Measurements from ENCODE around the gene DNMT3A. TPM values are rescaled to one million over a fixed set of nuclear protein-coding genes. Genes with fewer than 3 reads are reported as not detected.

The DNMT3A gene
- total RNA-seq, 1 donor from 2014 or later: 25.3 TPM

DNA sequence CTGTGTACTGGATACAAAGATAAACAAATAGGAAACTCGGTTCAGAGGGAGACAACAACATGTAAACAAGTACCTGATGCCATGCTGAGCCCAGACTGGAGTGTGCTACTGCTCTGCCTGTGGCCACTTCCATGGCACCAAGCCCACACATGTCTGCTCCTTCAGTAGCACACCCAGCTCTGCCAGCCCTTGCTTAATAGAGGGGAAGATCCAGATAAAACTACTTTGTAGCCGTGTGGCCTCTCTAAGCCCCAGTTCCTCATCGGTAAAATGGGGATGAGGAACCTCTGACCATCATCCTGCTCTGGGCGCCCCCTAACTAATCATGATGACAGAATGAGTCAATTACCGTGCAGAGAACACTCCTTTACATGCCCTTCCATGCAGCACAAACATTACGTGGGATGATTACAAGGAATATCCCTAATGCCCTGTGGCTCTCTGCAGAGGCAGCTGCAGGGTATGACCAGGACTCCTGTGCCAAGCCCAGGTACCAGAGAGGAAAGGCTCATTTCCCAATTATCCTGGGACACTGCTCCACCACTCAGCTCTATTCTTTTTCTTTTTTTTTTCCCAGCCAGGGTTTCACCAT, 34.9 kb downstream of the DNMT3A start:
- TF ChIP-seq, protein P1, sequence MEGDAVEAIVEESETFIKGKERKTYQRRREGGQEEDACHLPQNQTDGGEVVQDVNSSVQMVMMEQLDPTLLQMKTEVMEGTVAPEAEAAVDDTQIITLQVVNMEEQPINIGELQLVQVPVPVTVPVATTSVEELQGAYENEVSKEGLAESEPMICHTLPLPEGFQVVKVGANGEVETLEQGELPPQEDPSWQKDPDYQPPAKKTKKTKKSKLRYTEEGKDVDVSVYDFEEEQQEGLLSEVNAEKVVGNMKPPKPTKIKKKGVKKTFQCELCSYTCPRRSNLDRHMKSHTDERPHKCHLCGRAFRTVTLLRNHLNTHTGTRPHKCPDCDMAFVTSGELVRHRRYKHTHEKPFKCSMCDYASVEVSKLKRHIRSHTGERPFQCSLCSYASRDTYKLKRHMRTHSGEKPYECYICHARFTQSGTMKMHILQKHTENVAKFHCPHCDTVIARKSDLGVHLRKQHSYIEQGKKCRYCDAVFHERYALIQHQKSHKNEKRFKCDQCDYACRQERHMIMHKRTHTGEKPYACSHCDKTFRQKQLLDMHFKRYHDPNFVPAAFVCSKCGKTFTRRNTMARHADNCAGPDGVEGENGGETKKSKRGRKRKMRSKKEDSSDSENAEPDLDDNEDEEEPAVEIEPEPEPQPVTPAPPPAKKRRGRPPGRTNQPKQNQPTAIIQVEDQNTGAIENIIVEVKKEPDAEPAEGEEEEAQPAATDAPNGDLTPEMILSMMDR (IDR thresholded peaks at IDR 0.05; ENCODE audit: insufficient read depth, low read length, poor library complexity, severe bottlenecking): no peak
- Histone ChIP-seq H3K4me3 (ENCODE audit: low read depth, low read length) (no peak overlapping the region), H3K36me3 (ENCODE audit: control insufficient read depth, insufficient read depth, low read length) (peaks cover 4% of the 10 kb centered on the region), H3K27me3 (ENCODE audit: control insufficient read depth, insufficient read depth, low read length) (no peaks in the 10 kb centered on the region)
- no peak for DNase-seq (ENCODE audit: low read depth)

DNA sequence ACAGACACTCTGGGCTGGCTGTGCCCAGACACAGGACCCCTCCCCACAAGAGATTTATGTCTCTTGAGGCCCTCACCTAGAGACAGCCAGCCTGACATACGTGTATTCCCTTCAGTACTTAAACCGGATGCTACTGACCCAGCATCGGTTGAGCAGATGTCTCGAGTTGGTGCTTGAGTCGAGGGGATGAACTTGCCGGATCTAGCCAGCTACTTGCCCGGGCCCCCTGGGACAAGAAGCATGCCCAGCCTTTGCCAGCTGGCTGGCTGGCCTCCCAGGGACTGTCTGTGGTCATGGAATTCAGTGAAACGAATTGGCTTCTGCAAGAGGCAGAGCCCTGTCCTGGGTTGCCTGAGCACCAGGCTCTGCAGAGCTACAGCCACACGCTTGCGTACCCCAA, 36.0 kb downstream of the DNMT3A start:
- TF ChIP-seq, protein P1 (IDR thresholded peaks at IDR 0.05; ENCODE audit: insufficient read depth, low read length, poor library complexity, severe bottlenecking): no peak
- no peak for DNase-seq (ENCODE audit: low read depth)

DNA sequence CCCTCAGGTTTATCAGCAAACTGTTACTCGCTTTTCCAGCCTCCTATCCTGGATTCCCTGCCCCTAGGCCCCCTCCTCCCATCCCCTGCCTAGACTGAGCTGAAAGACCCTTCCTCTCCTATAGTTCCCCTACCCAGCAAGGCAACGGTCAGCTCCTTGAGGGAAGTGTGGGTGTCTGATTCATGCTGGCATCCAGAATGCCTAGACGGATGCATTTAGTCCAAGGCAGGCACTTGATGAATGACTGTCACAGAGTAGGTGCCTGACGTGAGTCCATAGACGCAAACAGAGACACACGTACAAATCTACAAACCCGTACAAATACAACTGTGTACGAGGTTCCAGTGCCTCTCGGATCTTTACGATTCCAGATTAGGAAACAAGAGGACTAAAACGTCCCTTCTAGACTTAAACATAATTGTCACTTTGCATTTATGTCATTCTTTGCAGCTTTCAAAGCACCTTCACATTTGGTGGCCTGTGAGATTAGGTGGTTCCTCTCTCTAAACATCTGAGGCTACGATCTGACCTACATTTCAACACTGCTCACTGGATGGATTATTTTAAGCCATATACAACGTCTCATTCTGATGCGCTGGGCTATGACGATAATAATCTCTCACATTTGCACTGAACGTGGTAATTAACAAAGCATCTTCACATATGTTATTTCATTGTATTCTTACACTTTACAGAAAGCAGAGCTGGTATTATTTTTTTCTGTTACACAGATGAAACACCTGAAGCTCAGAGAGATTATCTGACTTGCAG, 36.7 kb downstream of the DNMT3A start:
- DNase-seq (ENCODE audit: low read depth): no peak
- Histone ChIP-seq H3K36me3 (ENCODE audit: control insufficient read depth, insufficient read depth, low read length) (peaks cover 4% of the 10 kb centered on the region), H3K27me3 (ENCODE audit: control insufficient read depth, insufficient read depth, low read length) (no peaks in the 10 kb centered on the region), H3K4me3 (ENCODE audit: low read depth, low read length) (no peak overlapping the region)
- TF ChIP-seq, protein P1 (IDR thresholded peaks at IDR 0.05; ENCODE audit: insufficient read depth, low read length, poor library complexity, severe bottlenecking): no peak

More for the DNA sequence above, 36.0 kb downstream of the DNMT3A start:
- H3K4me3 ChIP-seq (ENCODE audit: low read depth, low read length): no peak overlapping the region
- H3K36me3 ChIP-seq (ENCODE audit: control insufficient read depth, insufficient read depth, low read length): peaks cover 4% of the 10 kb centered on the region
- H3K27me3 ChIP-seq (ENCODE audit: control insufficient read depth, insufficient read depth, low read length): no peaks in the 10 kb centered on the region

DNA sequence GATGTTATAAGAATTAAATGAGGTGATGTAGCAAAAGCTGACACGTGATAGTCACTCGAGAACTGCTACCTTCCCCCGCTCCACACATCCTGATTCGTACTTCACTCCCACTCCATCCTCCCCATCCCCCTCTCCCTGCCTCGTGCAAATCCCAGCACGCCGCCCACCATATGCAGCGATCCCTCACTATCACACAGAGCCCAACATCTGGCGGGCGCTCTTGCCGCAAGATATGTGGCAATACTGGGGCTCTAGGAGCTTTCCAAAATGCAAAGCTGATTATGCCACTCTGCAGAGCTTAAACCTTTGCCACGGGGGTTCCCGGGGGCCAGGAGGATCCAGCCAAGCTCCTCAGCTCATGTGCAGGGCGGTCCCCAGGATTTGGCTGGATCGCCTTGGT, 37.4 kb downstream of the DNMT3A start:
- DNase-seq (ENCODE audit: low read depth): no peak
- Histone ChIP-seq H3K36me3 (ENCODE audit: control insufficient read depth, insufficient read depth, low read length) (peaks cover 4% of the 10 kb centered on the region), H3K4me3 (ENCODE audit: low read depth, low read length) (no peak overlapping the region), H3K27me3 (ENCODE audit: control insufficient read depth, insufficient read depth, low read length) (no peaks in the 10 kb centered on the region)
- TF ChIP-seq, protein P1 (IDR thresholded peaks at IDR 0.05; ENCODE audit: insufficient read depth, low read length, poor library complexity, severe bottlenecking): no peak

DNA sequence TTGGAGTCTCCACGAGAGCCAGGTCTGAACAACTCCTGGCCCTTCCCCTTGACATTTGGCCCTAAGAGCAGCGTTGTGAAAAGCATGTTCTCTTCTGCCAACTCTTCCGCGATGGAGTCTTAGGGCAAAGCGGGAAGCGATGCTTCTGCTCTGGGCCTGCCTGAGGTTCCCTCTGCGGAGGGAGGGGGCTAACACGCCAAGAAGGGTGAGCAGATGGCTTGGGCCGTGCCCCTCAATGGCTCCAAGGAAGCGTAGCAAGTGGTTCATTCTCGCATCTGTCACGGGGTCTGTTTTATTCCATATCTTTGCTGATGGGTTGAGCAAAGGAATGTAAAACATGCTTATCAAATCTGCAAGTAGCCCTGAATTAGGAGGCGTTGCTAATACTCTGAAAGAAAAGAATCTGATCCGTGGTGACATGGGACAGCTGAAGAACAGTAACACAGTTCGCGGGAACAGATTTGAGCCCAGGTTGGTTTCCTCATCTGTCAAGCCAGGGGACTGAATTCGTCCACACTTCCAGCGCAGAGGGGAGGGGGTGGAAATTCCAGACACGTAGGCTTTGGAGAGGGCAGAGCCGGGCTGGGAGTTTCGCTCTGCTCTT, 38.0 kb downstream of the DNMT3A start:
- TF ChIP-seq, protein P1 (IDR thresholded peaks at IDR 0.05; ENCODE audit: insufficient read depth, low read length, poor library complexity, severe bottlenecking): no peak
- Histone ChIP-seq H3K27me3 (ENCODE audit: control insufficient read depth, insufficient read depth, low read length) (no peaks in the 10 kb centered on the region), H3K36me3 (ENCODE audit: control insufficient read depth, insufficient read depth, low read length) (peaks cover 3% of the 10 kb centered on the region), H3K4me3 (ENCODE audit: low read depth, low read length) (no peak overlapping the region)
- no peak for DNase-seq (ENCODE audit: low read depth)
